ENCODE results near the gene EXOC5. TPM values are rescaled to one million over a fixed set of nuclear protein-coding genes. Genes with fewer than 3 reads are reported as not detected.
"Not testable (repeated sequence)": the region's sequence is repeated elsewhere in the genome, so short reads cannot be mapped to it uniquely, and the experiment has no call there.

EXOC5 gene
- total and polyA plus RNA-seq, 10 donors: 8.8 to 77.2 (median 55.7) TPM

DNA sequence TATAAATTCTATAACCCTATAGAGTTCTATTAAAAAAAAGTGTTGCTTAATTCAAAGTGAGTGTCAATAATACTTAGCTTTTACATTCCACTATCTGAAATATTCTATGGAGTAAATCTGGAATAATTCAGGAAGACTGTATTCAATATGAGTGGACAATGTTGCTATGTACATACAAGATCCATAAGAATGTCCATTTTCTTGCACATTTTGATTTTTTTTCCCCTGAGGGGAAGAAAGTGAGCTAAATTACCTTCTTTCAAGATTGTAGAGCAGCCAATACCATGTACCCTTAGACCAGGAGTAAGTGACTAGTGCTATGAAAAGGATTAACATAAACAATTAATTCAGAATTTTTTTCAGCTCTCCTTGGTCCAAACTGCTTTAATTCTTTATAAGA is 25.4 kb downstream of the EXOC5 start:
- no peak overlapping the region for H3K27ac ChIP-seq
- H3K9me3 ChIP-seq: no peaks in the 10 kb centered on the region
- H3K36me3 ChIP-seq: peaks cover 0 to 91% (median 5%) of the 10 kb centered on the region in 6 donors
- H3K27me3 ChIP-seq (replicated peaks in 1 of 7): no peaks in the 10 kb centered on the region
- H3K4me1 ChIP-seq: peaks cover 0 to 10% (median 0%) of the 10 kb centered on the region in 6 donors
- H3K4me3 ChIP-seq: no peak overlapping the region
- no peak for DNase-seq
- intact Hi-C loops (cut with DNase I; ENCODE audit: low total_unique reads): no loop called here
- TF ChIP-seq POLR2A (IDR thresholded peaks at IDR 0.05) (no peak), POLR2AphosphoS5 (IDR thresholded peaks at IDR 0.05) (no peak)
- TF ChIP-seq, protein P1, sequence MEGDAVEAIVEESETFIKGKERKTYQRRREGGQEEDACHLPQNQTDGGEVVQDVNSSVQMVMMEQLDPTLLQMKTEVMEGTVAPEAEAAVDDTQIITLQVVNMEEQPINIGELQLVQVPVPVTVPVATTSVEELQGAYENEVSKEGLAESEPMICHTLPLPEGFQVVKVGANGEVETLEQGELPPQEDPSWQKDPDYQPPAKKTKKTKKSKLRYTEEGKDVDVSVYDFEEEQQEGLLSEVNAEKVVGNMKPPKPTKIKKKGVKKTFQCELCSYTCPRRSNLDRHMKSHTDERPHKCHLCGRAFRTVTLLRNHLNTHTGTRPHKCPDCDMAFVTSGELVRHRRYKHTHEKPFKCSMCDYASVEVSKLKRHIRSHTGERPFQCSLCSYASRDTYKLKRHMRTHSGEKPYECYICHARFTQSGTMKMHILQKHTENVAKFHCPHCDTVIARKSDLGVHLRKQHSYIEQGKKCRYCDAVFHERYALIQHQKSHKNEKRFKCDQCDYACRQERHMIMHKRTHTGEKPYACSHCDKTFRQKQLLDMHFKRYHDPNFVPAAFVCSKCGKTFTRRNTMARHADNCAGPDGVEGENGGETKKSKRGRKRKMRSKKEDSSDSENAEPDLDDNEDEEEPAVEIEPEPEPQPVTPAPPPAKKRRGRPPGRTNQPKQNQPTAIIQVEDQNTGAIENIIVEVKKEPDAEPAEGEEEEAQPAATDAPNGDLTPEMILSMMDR (IDR thresholded peaks at IDR 0.05 in 8 of 11, conservative IDR thresholded peaks at IDR 0.05 in 3 of 11): no peak

DNA sequence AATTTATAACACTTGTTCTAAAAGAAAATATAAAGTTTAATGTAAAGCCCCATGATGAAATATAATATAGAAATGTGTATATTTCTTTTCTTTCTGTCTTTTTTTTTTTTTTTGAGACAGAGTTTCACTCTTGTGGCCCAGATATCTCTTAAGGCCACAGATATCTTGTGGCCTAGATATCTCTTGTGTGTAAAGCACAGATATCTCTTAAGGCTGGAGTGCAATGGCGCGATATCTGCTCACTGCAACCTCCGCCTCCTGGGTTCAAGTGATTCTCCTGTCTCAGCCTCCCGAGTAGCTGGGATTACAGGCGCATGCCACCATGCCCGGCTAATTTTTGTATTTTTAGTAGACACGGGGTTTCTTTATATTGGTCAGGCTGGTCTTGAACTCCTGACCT is 28.6 kb downstream of the EXOC5 start:
- H3K9me3 ChIP-seq; intact Hi-C loops (cut with DNase I; ENCODE audit: low total_unique reads); H3K27ac ChIP-seq; H3K4me1 ChIP-seq; H3K27me3 ChIP-seq (replicated peaks in 1 of 7); H3K4me3 ChIP-seq; DNase-seq: not testable (repeated sequence)
- peaks cover 0 to 99% (median 11%) of the 10 kb centered on the region in 6 donors for H3K36me3 ChIP-seq
- WGBS, 5 donors: 93 to 98% (median 96%) methylated on average over 7 of the region's 7 CpGs

DNA sequence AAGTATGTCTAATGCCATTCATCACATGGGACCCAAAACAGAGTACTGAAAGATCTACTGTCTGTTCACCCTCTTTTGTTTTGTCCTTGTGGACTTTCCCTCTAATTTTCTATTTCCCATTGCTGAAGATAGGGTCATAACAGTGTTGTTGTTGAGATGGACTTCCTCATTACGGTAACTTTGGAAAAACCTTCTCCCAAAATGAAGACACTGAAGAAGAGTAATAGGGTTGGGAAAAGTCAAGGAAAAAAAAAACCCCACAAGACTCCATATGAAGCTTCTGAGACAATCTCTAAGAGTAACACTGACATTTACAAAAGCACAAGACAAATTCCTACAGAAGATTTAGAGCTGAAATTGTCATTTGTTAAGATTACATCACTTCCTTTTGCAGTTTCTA is 36.7 kb downstream of the EXOC5 start:
- WGBS, 5 donors: 49 to 90% (median 79%) methylated on average over 1 of the region's 1 CpG
- Histone ChIP-seq H3K36me3 (peaks cover 5 to 97% (median 52%) of the 10 kb centered on the region in 6 donors), H3K27me3 (replicated peaks in 1 of 7) (no peaks in the 10 kb centered on the region), H3K9me3 (peaks cover 0 to 7% (median 3%) of the 10 kb centered on the region in 8 donors), H3K27ac (no peak overlapping the region), H3K4me3 (no peak overlapping the region), H3K4me1 (no peaks in the 10 kb centered on the region)
- no peak for DNase-seq
- TF ChIP-seq POLR2AphosphoS5 (IDR thresholded peaks at IDR 0.05) (no peak), POLR2A (IDR thresholded peaks at IDR 0.05) (no peak)
- TF ChIP-seq, protein P1 (IDR thresholded peaks at IDR 0.05 in 8 of 11, conservative IDR thresholded peaks at IDR 0.05 in 3 of 11): no peak
- intact Hi-C loops (cut with DNase I; ENCODE audit: low total_unique reads): no loop called here

DNA sequence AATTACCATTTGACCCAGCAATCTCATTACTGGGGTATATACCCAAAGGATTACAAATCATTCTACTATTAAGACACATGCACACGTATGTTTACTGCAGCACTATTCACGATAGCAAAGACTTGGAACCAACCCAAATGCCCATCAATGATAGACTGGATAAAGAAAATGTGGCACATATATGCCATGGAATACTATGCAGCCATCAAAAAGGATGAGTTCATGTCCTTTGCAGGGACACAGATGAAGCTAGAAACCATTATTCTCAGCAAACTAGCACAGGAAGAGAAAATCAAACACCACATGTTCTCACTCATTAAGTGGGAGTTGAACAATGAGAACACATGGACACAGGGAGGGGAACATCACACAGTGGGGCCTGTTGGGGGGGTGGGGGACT is 40.4 kb downstream of the EXOC5 start:
- H3K9me3 ChIP-seq; H3K27ac ChIP-seq; H3K4me1 ChIP-seq; H3K4me3 ChIP-seq; intact Hi-C loops (cut with DNase I; ENCODE audit: low total_unique reads); DNase-seq; H3K27me3 ChIP-seq (replicated peaks in 1 of 7): not testable (repeated sequence)
- WGBS, 5 donors: 89 to 100% (median 94%) methylated on average over 2 of the region's 2 CpGs
- peaks cover 5 to 92% (median 43%) of the 10 kb centered on the region in 6 donors for H3K36me3 ChIP-seq

DNA sequence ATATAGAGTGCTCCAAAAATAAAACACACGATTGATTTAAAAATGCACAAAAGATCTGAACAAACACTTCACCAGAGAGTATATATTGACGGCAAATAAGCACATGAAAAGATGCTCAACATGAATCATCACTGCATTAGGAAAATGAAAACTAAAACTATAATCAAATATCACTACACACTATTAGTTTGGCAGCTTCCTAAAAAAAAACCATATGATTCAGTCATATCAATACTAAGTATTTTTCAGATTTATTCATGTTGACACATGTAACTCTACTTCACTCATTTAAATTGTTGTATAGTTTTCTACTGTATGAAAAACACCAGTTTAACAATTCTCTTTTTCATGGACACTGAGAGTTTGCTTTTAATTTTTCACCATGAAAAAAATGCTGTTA is 41.6 kb downstream of the EXOC5 start:
- intact Hi-C loops (cut with DNase I; ENCODE audit: low total_unique reads): no loop called here
- WGBS, 5 donors: 68 to 89% (median 81%) methylated on average over 2 of the region's 2 CpGs
- DNase-seq: no peak
- no peak overlapping the region for H3K4me3 ChIP-seq
- H3K36me3 ChIP-seq: peaks cover 5 to 90% (median 36%) of the 10 kb centered on the region in 6 donors
- TF ChIP-seq, protein P1 (IDR thresholded peaks at IDR 0.05 in 8 of 11, conservative IDR thresholded peaks at IDR 0.05 in 3 of 11): no peak
- no peak for TF ChIP-seq POLR2AphosphoS5 (IDR thresholded peaks at IDR 0.05)
- no peak for TF ChIP-seq POLR2A (IDR thresholded peaks at IDR 0.05)
- peaks cover 0 to 7% (median 3%) of the 10 kb centered on the region in 8 donors for H3K9me3 ChIP-seq
- no peak overlapping the region for H3K27ac ChIP-seq
- no peaks in the 10 kb centered on the region for H3K4me1 ChIP-seq
- H3K27me3 ChIP-seq (replicated peaks in 1 of 7): no peaks in the 10 kb centered on the region
